CD14-positive monocyte (primary cell): ENCODE measurements around the gene ZFP36L2. TPM values are rescaled to one million over a fixed set of nuclear protein-coding genes. Genes with fewer than 3 reads are reported as not detected.

ENCODE experiments used
- DNase-seq, 3 donors: peaks; one replicate each; pipeline ENCODE4 v3.0.0-alpha.2; 2011 to 2022
- H2AFZ ChIP-seq: 2 replicates; pipeline ENCODE4 v1.6.0; 2012; ENCODE audit warnings: mild to moderate bottlenecking, low read depth, low read length, inconsistent platforms; ENCODE audit not compliant: insufficient read depth, poor library complexity, severe bottlenecking
- H3K27ac ChIP-seq, 2 donors: 1 replicate in 1 of 2; 2 replicates in 1 of 2; pipeline ENCODE4 v1.5.1; 2012 to 2013; ENCODE audit warnings: low read length in 2 of 2, control low read depth in 1 of 2, inconsistent platforms in 1 of 2, low read depth in 1 of 2, mild to moderate bottlenecking in 1 of 2
- H3K27me3 ChIP-seq, 2 donors: one replicate each; pipeline versions ENCODE4 v1.6.0 to v1.6.1; 2011 to 2013; ENCODE audit warnings: low read length in 2 of 2; ENCODE audit not compliant: control insufficient read depth in 2 of 2, insufficient read depth in 2 of 2
- H3K36me3 ChIP-seq, 2 donors: replicated peaks in 1 of 2; 1 replicate in 1 of 2; 2 replicates in 1 of 2; pipeline versions ENCODE4 v1.5.1 to v1.6.1; 2012 to 2013; ENCODE audit warnings: low read length in 2 of 2, control low read depth in 1 of 2, inconsistent platforms in 1 of 2, mild to moderate bottlenecking in 1 of 2; ENCODE audit not compliant: insufficient read depth in 2 of 2, control insufficient read depth in 1 of 2
- H3K4me1 ChIP-seq, 2 donors: 1 replicate in 1 of 2; 2 replicates in 1 of 2; pipeline versions ENCODE4 v1.5.1 to v1.6.1; 2012 to 2013; ENCODE audit warnings: low read length in 2 of 2, control low read depth in 1 of 2, inconsistent platforms in 1 of 2, mild to moderate bottlenecking in 1 of 2, moderate library complexity in 1 of 2; ENCODE audit not compliant: insufficient read depth in 2 of 2, control insufficient read depth in 1 of 2
- H3K4me2 ChIP-seq: replicated peaks from 2 replicates; pipeline ENCODE3; 2012; ENCODE audit warnings: low read length, moderate library complexity, mild to moderate bottlenecking; ENCODE audit not compliant: poor library complexity, severe bottlenecking; ENCODE audit errors: extremely low read depth
- H3K4me3 ChIP-seq, 3 experiments: fragments of 200-600 bp in 1 of 3; sonication (generic) in 1 of 3; replicated peaks in 1 of 3; 1 replicate in 2 of 3; 2 replicates in 1 of 3; pipeline ENCODE4 v1.5.1; 2011 to 2013; ENCODE audit warnings: low read length in 3 of 3, mild to moderate bottlenecking in 3 of 3, control low read depth in 2 of 3, low read depth in 2 of 3, inconsistent platforms in 1 of 3, moderate library complexity in 1 of 3
- H3K79me2 ChIP-seq: 2 replicates; pipeline ENCODE4 v1.6.0; 2012; ENCODE audit warnings: mild to moderate bottlenecking, control low read depth, inconsistent platforms, low read length, moderate library complexity; ENCODE audit not compliant: insufficient read depth
- H3K9ac ChIP-seq: 2 replicates; pipeline ENCODE4 v1.6.0; 2017; ENCODE audit warnings: low read length, mild to moderate bottlenecking; ENCODE audit not compliant: insufficient read depth, poor library complexity, severe bottlenecking
- H3K9me3 ChIP-seq, 2 donors: replicated peaks in 1 of 2; 1 replicate in 1 of 2; 2 replicates in 1 of 2; pipeline versions ENCODE4 v1.5.1 to v1.6.1; 2012 to 2013; ENCODE audit warnings: low read length in 2 of 2, control low read depth in 1 of 2; ENCODE audit not compliant: control insufficient read depth in 1 of 2, insufficient read depth in 1 of 2
- H4K20me1 ChIP-seq: 2 replicates; pipeline ENCODE4 v1.6.0; 2012; ENCODE audit warnings: mild to moderate bottlenecking, low read length, control low read depth, moderate library complexity; ENCODE audit not compliant: insufficient read depth
- H3K27ac Mint-ChIP-seq, 7 donors: one replicate each; pipeline ENCODE4 v1.8.0; 2020; ENCODE audit warnings: mild to moderate bottlenecking in 7 of 7, mixed read lengths in 7 of 7, moderate library complexity in 6 of 7, inconsistent platforms in 2 of 7
- H3K27me3 Mint-ChIP-seq, 3 donors: one replicate each; pipeline ENCODE4 v1.8.0; 2021 to 2022; ENCODE audit warnings: low read depth in 3 of 3, mild to moderate bottlenecking in 3 of 3, mixed read lengths in 3 of 3, moderate library complexity in 3 of 3, inconsistent platforms in 1 of 3
- H3K36me3 Mint-ChIP-seq, 2 donors: one replicate each; pipeline ENCODE4 v1.8.0; 2020; ENCODE audit warnings: mixed read lengths in 2 of 2, inconsistent platforms in 1 of 2, mild to moderate bottlenecking in 1 of 2
- H3K4me1 Mint-ChIP-seq: one replicate; pipeline ENCODE4 v1.8.0; 2020; ENCODE audit warnings: mild to moderate bottlenecking, mixed read lengths
- H3K4me3 Mint-ChIP-seq, 2 donors: one replicate each; pipeline ENCODE4 v1.8.0; 2020; ENCODE audit warnings: mild to moderate bottlenecking in 2 of 2, mixed read lengths in 2 of 2, moderate library complexity in 1 of 2
- H3K9me3 Mint-ChIP-seq, 7 donors: one replicate each; pipeline ENCODE4 v1.8.0; 2020 to 2022; ENCODE audit warnings: mixed read lengths in 7 of 7, mild to moderate bottlenecking in 6 of 7, moderate library complexity in 6 of 7, inconsistent platforms in 2 of 7
- WGBS: methylation state at CpG from one replicate; pipeline ENCODE4 v1.1.5; 2013; ENCODE audit warnings: missing lambda C conversion rate; ENCODE audit not compliant: insufficient coverage; 5-methylcytosine and 5-hydroxymethylcytosine counted together
- intact Hi-C, 2 donors: fragments of 100-400 bp; cut with micrococcal nuclease; formaldehyde crosslinking; loops; one replicate each; pipeline versions ENCODE4 v1.15.0 to v1.15.1; 2023
- polyA plus RNA-seq, 3 donors: library from polyadenylated mRNA; depleted of rRNA in 1 of 3; unstranded in 2 of 3; stranded (reverse) in 1 of 3; fragments of 300-500 nt in 2 of 3; fragments of >200 nt in 1 of 3; fragmentation: Illumina TruSeq in 2 of 3; gene quantifications; 1 replicate in 2 of 3; 2 replicates in 1 of 3; pipeline ENCODE4 v1.2.3, GENCODE V29; 2012 to 2021
- TF ChIP-seq, protein P1 (sequence below): fragments of 200-600 bp; IDR thresholded peaks from one replicate; pipeline ENCODE4 v1.8.0; 2022; ENCODE audit warnings: antibody characterized with exemption, mild to moderate bottlenecking

The ZFP36L2 gene
- polyA plus RNA-seq, 3 donors, result 84.4 to 150 (median 88.3) TPM

DNA sequence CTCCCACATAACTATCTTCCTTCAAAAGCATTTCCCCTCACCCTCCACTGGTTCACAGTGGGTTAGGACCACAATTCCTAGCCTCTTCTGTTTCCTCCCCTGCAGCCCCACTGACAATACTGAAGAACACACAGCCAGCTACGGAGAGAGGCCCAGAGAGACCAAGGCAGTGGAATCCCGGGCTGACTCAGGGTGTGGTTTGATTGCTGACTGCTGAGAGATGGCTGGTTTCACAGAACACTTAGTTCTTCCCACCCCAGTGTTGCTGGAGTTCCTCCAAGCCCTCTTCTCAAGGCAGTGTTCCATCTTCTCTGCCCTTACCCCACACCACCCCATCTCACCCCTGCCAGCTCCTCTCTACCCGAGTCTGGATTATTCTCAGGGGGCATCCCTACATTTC lies 43.3 kb upstream of the ZFP36L2 start:
- H3K4me1 ChIP-seq, result peaks cover 40 to 47% of the 10 kb centered on the region in 2 donors
- peaks cover 0 to 3% (median 0%) of the 10 kb centered on the region in 7 donors for H3K9me3 Mint-ChIP-seq
- DNase-seq, result no peak
- peaks cover 40 to 50% of the 10 kb centered on the region in 2 donors for H3K36me3 Mint-ChIP-seq
- no CpG with 5 or more reads among the region's 3 CpGs for WGBS
- no peak overlapping the region for H3K4me3 ChIP-seq
- no peaks in the 10 kb centered on the region for H3K36me3 ChIP-seq
- H3K27me3 ChIP-seq, result no peaks in the 10 kb centered on the region
- H3K9ac ChIP-seq, result no peak overlapping the region
- H3K9me3 ChIP-seq, result no peaks in the 10 kb centered on the region
- H4K20me1 ChIP-seq, result no peaks in the 10 kb centered on the region
- peaks cover 57% of the 10 kb centered on the region for H3K4me1 Mint-ChIP-seq
- no peak overlapping the region for H3K4me2 ChIP-seq
- peak overlapping the region; percentile 77 to 91 (median 87) for H3K27ac Mint-ChIP-seq
- H3K4me3 Mint-ChIP-seq, result no peak overlapping the region
- no peaks in the 10 kb centered on the region for H3K79me2 ChIP-seq
- intact Hi-C loops, result no loop called here
- H3K27ac ChIP-seq, result peak overlapping the region in 1 of 2 donors; percentile 63
- TF ChIP-seq, protein P1, sequence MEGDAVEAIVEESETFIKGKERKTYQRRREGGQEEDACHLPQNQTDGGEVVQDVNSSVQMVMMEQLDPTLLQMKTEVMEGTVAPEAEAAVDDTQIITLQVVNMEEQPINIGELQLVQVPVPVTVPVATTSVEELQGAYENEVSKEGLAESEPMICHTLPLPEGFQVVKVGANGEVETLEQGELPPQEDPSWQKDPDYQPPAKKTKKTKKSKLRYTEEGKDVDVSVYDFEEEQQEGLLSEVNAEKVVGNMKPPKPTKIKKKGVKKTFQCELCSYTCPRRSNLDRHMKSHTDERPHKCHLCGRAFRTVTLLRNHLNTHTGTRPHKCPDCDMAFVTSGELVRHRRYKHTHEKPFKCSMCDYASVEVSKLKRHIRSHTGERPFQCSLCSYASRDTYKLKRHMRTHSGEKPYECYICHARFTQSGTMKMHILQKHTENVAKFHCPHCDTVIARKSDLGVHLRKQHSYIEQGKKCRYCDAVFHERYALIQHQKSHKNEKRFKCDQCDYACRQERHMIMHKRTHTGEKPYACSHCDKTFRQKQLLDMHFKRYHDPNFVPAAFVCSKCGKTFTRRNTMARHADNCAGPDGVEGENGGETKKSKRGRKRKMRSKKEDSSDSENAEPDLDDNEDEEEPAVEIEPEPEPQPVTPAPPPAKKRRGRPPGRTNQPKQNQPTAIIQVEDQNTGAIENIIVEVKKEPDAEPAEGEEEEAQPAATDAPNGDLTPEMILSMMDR, result no peak
- no peaks in the 10 kb centered on the region for H3K27me3 Mint-ChIP-seq
- H2AFZ ChIP-seq, result peak overlapping the region; percentile 11

DNA sequence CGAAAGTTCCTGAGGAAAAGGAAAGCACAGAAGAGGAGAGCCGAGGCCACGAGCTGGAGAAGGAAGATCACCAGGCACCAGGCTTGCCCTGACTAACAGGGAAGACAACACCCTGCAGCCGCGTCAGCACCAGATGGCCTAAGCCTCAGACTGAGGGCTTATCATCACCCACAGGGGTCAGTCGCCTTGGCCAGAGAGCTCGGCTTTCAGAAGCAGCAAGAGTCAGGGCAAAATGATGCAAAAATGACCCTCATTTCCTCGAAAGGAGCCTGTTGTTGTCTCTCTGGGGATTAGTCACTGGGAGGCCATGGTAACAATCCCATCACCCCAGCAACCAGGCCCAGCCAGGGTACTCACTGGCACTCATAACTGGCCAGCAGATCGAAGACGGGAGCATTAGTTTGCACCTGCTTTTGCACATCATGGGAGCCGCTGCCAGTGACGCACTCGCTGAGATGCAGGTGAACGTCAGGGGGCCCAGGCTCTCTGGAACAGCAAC lies 42.7 kb upstream of the ZFP36L2 start:
- peaks cover 0 to 3% (median 0%) of the 10 kb centered on the region in 7 donors for H3K9me3 Mint-ChIP-seq
- Histone ChIP-seq H3K4me1 (peaks cover 40 to 47% of the 10 kb centered on the region in 2 donors), H3K36me3 (no peaks in the 10 kb centered on the region), H3K4me2 (no peak overlapping the region), H3K79me2 (no peaks in the 10 kb centered on the region), H2AFZ (no peak overlapping the region), H3K27ac (peak overlapping the region in 1 of 2 donors; percentile 63), H3K9ac (no peak overlapping the region), H3K4me3 (no peak overlapping the region), H3K27me3 (no peaks in the 10 kb centered on the region), H4K20me1 (no peaks in the 10 kb centered on the region), H3K9me3 (no peaks in the 10 kb centered on the region)
- no peak overlapping the region for H3K4me3 Mint-ChIP-seq
- H3K4me1 Mint-ChIP-seq, result peaks cover 58% of the 10 kb centered on the region
- TF ChIP-seq, protein P1, result no peak
- DNase-seq, result peak; percentile 51 to 65 (median 65)
- peaks cover 40 to 53% of the 10 kb centered on the region in 2 donors for H3K36me3 Mint-ChIP-seq
- 82% methylated on average over 11 of the region's 14 CpGs for WGBS
- peak overlapping the region; percentile 77 to 91 (median 90) for H3K27ac Mint-ChIP-seq
- peaks cover 0 to 2% (median 0%) of the 10 kb centered on the region in 3 donors for H3K27me3 Mint-ChIP-seq
- intact Hi-C loops, result no loop called here
